ENCODE measurements around the gene FDX2. TPM values are rescaled to one million over a fixed set of nuclear protein-coding genes. Genes with fewer than 3 reads are reported as not detected.

FDX2 gene
- total RNA-seq, 1 experiment from 2014 or later: 25.2 TPM

DNA sequence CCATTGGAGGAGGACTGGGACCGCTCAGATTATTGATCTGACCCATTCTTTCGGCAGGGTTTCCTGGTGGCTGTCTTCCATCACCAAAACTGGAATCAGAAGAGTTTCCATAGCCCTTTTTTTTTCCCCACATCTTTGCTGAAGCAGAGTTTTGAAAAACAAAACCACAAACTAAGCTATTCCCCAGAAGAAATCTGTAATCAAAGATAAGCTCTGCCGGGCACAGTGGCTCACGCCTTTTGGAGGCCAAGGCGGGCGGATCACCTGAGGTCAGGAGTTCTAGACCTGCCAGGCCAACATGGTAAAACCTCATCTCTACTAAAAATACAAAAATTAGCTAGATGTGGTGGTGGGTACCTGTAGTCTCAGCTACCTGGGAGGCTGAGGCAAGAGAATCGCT lies 49.1 kb downstream of the FDX2 start:
- no peak for DNase-seq (ENCODE audit: low spot score)
- in situ Hi-C loops (cut with HindIII; ENCODE audit: low sequenced_read_pairs): no loop called here

DNA sequence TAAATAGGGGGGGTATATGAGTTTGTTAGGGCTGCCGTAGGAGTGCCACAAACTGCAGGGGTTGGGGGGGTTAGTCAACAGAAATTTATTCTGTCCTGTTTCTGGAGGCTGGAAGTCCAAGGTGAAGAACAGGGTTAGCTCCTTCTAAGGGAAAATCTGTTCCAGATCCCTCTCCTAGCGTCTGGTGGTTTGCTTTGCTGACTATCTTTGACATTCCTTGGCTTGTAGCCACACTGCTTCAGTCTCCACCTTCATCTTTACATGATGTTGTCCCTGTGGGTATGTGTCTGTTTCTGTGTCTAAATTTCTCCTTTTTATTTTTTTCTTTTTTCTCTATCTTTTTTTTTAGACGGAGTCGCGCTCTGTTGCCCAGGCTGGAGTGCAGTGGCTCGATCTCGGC lies 53.0 kb downstream of the FDX2 start:
- no peak for DNase-seq (ENCODE audit: low spot score)
- in situ Hi-C loops (cut with HindIII; ENCODE audit: low sequenced_read_pairs): no loop called here

DNA sequence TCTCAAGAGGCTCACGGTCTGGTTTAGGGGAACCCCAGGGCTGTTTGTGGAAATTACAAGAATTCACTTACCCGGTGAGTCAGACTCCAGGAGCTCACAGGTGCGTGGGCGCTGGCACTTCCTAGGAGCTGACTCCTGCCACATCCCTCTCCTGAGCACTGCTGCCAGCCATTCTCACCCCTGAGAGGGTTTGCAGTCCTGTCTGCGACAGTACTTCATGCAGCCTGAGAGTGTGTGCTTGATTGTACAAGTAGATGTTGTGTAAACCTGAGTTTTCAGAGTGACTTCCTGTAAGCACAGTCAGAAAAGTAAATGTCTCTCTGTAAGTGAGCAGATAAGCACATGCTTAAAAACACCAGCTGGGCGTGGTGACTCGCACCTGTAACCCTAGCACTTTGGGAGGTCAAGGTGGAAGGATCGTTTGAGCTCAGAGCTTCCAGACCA lies 55.7 kb downstream of the FDX2 start:
- in situ Hi-C loops (cut with HindIII; ENCODE audit: low sequenced_read_pairs): no loop called here
- no peak for DNase-seq (ENCODE audit: low spot score)

Other genes starting within 250 kb of the FDX2 start
- gene SHFL, start 229.7 kb downstream of the FDX2 start, total RNA-seq (2014; rRNA removed; shearing (Covaris generic)): 9.5 and 10.8 TPM in 2 replicates
- gene ANGPTL6, start 213.3 kb downstream of the FDX2 start, total RNA-seq (2014; rRNA removed; shearing (Covaris generic)): 0.18 and 0.64 TPM in 2 replicates
- gene PPAN, start 209.7 kb downstream of the FDX2 start, total RNA-seq (2014; rRNA removed; shearing (Covaris generic)): 77.4 and 104 TPM in 2 replicates
- gene P2RY11, start 204.3 kb downstream of the FDX2 start, total RNA-seq (2014; rRNA removed; shearing (Covaris generic)): 6.6 and 8.0 TPM in 2 replicates
- gene EIF3G, start 196.1 kb downstream of the FDX2 start, total RNA-seq (2014; rRNA removed; shearing (Covaris generic)): 356 and 383 TPM in 2 replicates
- 36.9 and 72.9 TPM in 2 replicates for gene DNMT1, start 121.1 kb downstream of the FDX2 start, total RNA-seq (2014; rRNA removed; shearing (Covaris generic))
- 8.0 and 14.0 TPM in 2 replicates for gene S1PR2, start 84.7 kb downstream of the FDX2 start, total RNA-seq (2014; rRNA removed; shearing (Covaris generic))
- 134 and 137 TPM in 2 replicates for gene MRPL4, start 63.8 kb downstream of the FDX2 start, total RNA-seq (2014; rRNA removed; shearing (Covaris generic))
- gene ICAM1, start 44.9 kb downstream of the FDX2 start, total RNA-seq (2014; rRNA removed; shearing (Covaris generic)): 14.5 and 16.9 TPM in 2 replicates
- gene ICAM4, start 29.1 kb downstream of the FDX2 start, total RNA-seq (2014; rRNA removed; shearing (Covaris generic)): 2.4 and 7.1 TPM in 2 replicates
- gene ICAM5, start 26.1 kb downstream of the FDX2 start, total RNA-seq (2014; rRNA removed; shearing (Covaris generic)): 13.2 and 14.8 TPM in 2 replicates
- 0.55 and 1.6 TPM in 2 replicates for gene ZGLP1, start 6.2 kb downstream of the FDX2 start, total RNA-seq (2014; rRNA removed; shearing (Covaris generic))
- 21.8 and 22.7 TPM in 2 replicates for gene RAVER1, start 17.5 kb upstream of the FDX2 start, total RNA-seq (2014; rRNA removed; shearing (Covaris generic))
- 21.8 and 23.8 TPM in 2 replicates for gene ICAM3, start 23.6 kb upstream of the FDX2 start, total RNA-seq (2014; rRNA removed; shearing (Covaris generic))
- 82.0 and 134 TPM in 2 replicates for gene TYK2, start 64.6 kb upstream of the FDX2 start, total RNA-seq (2014; rRNA removed; shearing (Covaris generic))
- gene CDC37, start 87.5 kb upstream of the FDX2 start, total RNA-seq (2014; rRNA removed; shearing (Covaris generic)): 298 and 319 TPM in 2 replicates
- 7.6 and 10.7 TPM in 2 replicates for gene PDE4A, start 104.5 kb upstream of the FDX2 start, total RNA-seq (2014; rRNA removed; shearing (Covaris generic))
- gene KEAP1, start 187.3 kb upstream of the FDX2 start, total RNA-seq (2014; rRNA removed; shearing (Covaris generic)): 141 and 143 TPM in 2 replicates
- gene S1PR5, start 201.4 kb upstream of the FDX2 start, total RNA-seq (2014; rRNA removed; shearing (Covaris generic)): 13.5 and 22.1 TPM in 2 replicates
- gene ATG4D, start 227.9 kb upstream of the FDX2 start, total RNA-seq (2014; rRNA removed; shearing (Covaris generic)): 50.9 and 58.5 TPM in 2 replicates
- gene KRI1, start 250.0 kb upstream of the FDX2 start, total RNA-seq (2014; rRNA removed; shearing (Covaris generic)): 17.4 and 27.0 TPM in 2 replicates

Data from G401 (cell line).